SU-DHL-6 (cell line): ENCODE data around the gene TMEM203.
A peak's percentile ranks its signal among the peaks of the same experiment; 100 is the strongest.

ENCODE experiments used
- H2AFZ ChIP-seq: fragments of 200-600 bp; sonication (generic); 2 replicates; pipeline ENCODE4 v1.6.1; 2014; ENCODE audit warnings: low read depth, mild to moderate bottlenecking, moderate library complexity, mixed read lengths, antibody characterized with exemption, low read length; ENCODE audit not compliant: severe bottlenecking
- H3F3A ChIP-seq: fragments of 200-600 bp; shearing (Covaris generic); 2 replicates; pipeline ENCODE4 v1.6.0; 2016; ENCODE audit warnings: antibody characterized with exemption, mild to moderate bottlenecking; ENCODE audit not compliant: insufficient read depth
- H3K27ac ChIP-seq: fragments of 200-600 bp; sonication (generic); 2 replicates; pipeline ENCODE4 v1.5.1; 2016; ENCODE audit warnings: low read depth, mild to moderate bottlenecking, low read length, moderate library complexity, mixed read lengths
- H3K27me3 ChIP-seq: fragments of 200-600 bp; sonication (generic), shearing (Covaris generic); 2 replicates; pipeline ENCODE4 v1.6.0; 2014; ENCODE audit warnings: mild to moderate bottlenecking, low read length
- H3K36me3 ChIP-seq: fragments of 200-600 bp; sonication (generic); 2 replicates; pipeline ENCODE4 v1.6.1; 2014; ENCODE audit warnings: mild to moderate bottlenecking, low read length, mixed read lengths
- H3K4me2 ChIP-seq: fragments of 300-600, 200-600 bp; shearing (Covaris generic), sonication (generic); 2 replicates; pipeline ENCODE4 v1.6.0; 2014; ENCODE audit warnings: low read length, low read depth, mild to moderate bottlenecking; ENCODE audit not compliant: poor library complexity, severe bottlenecking
- H3K4me3 ChIP-seq: fragments of 200-600 bp; sonication (generic); 2 replicates; pipeline ENCODE4 v1.5.1; 2014; ENCODE audit warnings: antibody characterized with exemption, low read length, mild to moderate bottlenecking, mixed read lengths; ENCODE audit not compliant: insufficient read depth, poor library complexity, severe bottlenecking
- H3K79me2 ChIP-seq: fragments of 200-600 bp; sonication (generic); 2 replicates; pipeline ENCODE4 v1.6.1; 2014; ENCODE audit warnings: mild to moderate bottlenecking, low read length, moderate library complexity; ENCODE audit not compliant: insufficient read depth
- H3K9ac ChIP-seq: fragments of 200-600 bp; sonication (generic); 2 replicates; pipeline ENCODE4 v1.7.0; 2014; ENCODE audit warnings: mild to moderate bottlenecking, low read length
- H3K9me2 ChIP-seq: fragments of 200-600 bp; sonication (generic); replicated peaks from 2 replicates; pipeline ENCODE4 v1.6.1; 2014; ENCODE audit warnings: low read length; ENCODE audit not compliant: insufficient read depth
- H3K9me3 ChIP-seq: fragments of 200-600 bp; sonication (generic); 2 replicates; pipeline ENCODE4 v1.6.1; 2014; ENCODE audit warnings: low read length, mixed read lengths; ENCODE audit not compliant: insufficient read depth
- H4K20me1 ChIP-seq: fragments of 200-600 bp; sonication (generic); 2 replicates; pipeline ENCODE4 v1.6.1; 2014; ENCODE audit warnings: low read depth, mild to moderate bottlenecking, antibody characterized with exemption, low read length, moderate library complexity, mixed read lengths
- CTCF ChIP-seq: fragments of 200-600 bp; sonication (generic); IDR thresholded peaks from one replicate; pipeline ENCODE4 v1.5.1; 2017; ENCODE audit warnings: antibody characterized with exemption, mild to moderate bottlenecking, low read length, moderate library complexity; ENCODE audit not compliant: insufficient read depth, poor library complexity, severe bottlenecking
- EZH2phosphoT487 ChIP-seq: fragments of 200-600 bp; sonication (generic), shearing (Covaris generic); conservative IDR thresholded peaks from 2 replicates; pipeline ENCODE4 v1.6.1; 2018; ENCODE audit warnings: mild to moderate bottlenecking, antibody characterized with exemption, low read length, moderate library complexity, mixed read lengths

TMEM203 gene

GRCh38 chr9:137225699-137226331 is 20.4 kb upstream of the TMEM203 start:
- no peak overlapping the region for H3K9ac ChIP-seq
- no peaks in the 10 kb centered on the region for H4K20me1 ChIP-seq
- H3F3A ChIP-seq = no peaks in the 10 kb centered on the region
- no peak overlapping the region for H3K4me2 ChIP-seq
- no peaks in the 10 kb centered on the region for H3K9me3 ChIP-seq
- no peak overlapping the region for H3K4me3 ChIP-seq
- no peak overlapping the region for H3K27ac ChIP-seq
- no peak overlapping the region for H2AFZ ChIP-seq
- H3K9me2 ChIP-seq = no peaks in the 10 kb centered on the region
- H3K79me2 ChIP-seq = no peaks in the 10 kb centered on the region
- TF ChIP-seq CTCF = no peak
- no peak for TF ChIP-seq EZH2phosphoT487
- H3K36me3 ChIP-seq = no peaks in the 10 kb centered on the region
- no peaks in the 10 kb centered on the region for H3K27me3 ChIP-seq

- peak within 1 kb of the TSS; percentile 87 for H3K4me3 ChIP-seq
- no peaks in the 10 kb centered on the region for H3K27me3 ChIP-seq
- peak within 1 kb of the TSS; percentile 97 for H3K9ac ChIP-seq
- TF ChIP-seq CTCF = no peak
- no peak for TF ChIP-seq EZH2phosphoT487
- no peaks in the 10 kb centered on the region for H3K36me3 ChIP-seq
- H3K27ac ChIP-seq = peak within 1 kb of the TSS; percentile 51
- peak within 1 kb of the TSS; percentile 71 for H3K4me2 ChIP-seq
- no peaks in the 10 kb centered on the region for H3F3A ChIP-seq
- H4K20me1 ChIP-seq = no peaks in the 10 kb centered on the region
- H2AFZ ChIP-seq = no peak within 1 kb of the TSS
- no peaks in the 10 kb centered on the region for H3K79me2 ChIP-seq
- H3K9me2 ChIP-seq = no peaks in the 10 kb centered on the region
- H3K9me3 ChIP-seq = no peaks in the 10 kb centered on the region
Observed at GRCh38 chr9:137224830-137225694, 19.6 kb upstream of the TMEM203 start, which contains the start of gene CYSRT1. Gene CYSRT1, plus strand, starts transcription at chr9:137225174. Its CDS starts 448 bp downstream, at chr9:137225622.

- peak overlapping the region; percentile 71 for H3K4me2 ChIP-seq
- no peaks in the 10 kb centered on the region for H3K9me3 ChIP-seq
- peak overlapping the region; percentile 97 for H3K9ac ChIP-seq
- peak overlapping the region; percentile 87 for H2AFZ ChIP-seq
- no peaks in the 10 kb centered on the region for H3K36me3 ChIP-seq
- H3F3A ChIP-seq = no peaks in the 10 kb centered on the region
- H4K20me1 ChIP-seq = no peaks in the 10 kb centered on the region
- H3K27ac ChIP-seq = peak overlapping the region; percentile 51
- peak overlapping the region; percentile 87 for H3K4me3 ChIP-seq
- no peaks in the 10 kb centered on the region for H3K79me2 ChIP-seq
- no peaks in the 10 kb centered on the region for H3K27me3 ChIP-seq
- TF ChIP-seq CTCF (no peak), EZH2phosphoT487 (no peak)
- no peaks in the 10 kb centered on the region for H3K9me2 ChIP-seq
Observed at GRCh38 chr9:137223078-137223970, 17.9 kb upstream of the TMEM203 start.
